ENCODE data around the gene ZNF787. TPM values are rescaled to one million over a fixed set of nuclear protein-coding genes. Genes with fewer than 3 reads are reported as not detected.

The ZNF787 gene
- total RNA-seq, 1 donor from 2014 or later: 20.5 TPM

Other genes starting within 250 kb of the ZNF787 start
- gene NLRP13, start 189.0 kb downstream of the ZNF787 start, total RNA-seq: not detected in 2 replicates
- not detected in 2 replicates for gene NLRP8, start 173.5 kb downstream of the ZNF787 start, total RNA-seq
- not detected in 2 replicates for gene NLRP5, start 134.5 kb downstream of the ZNF787 start, total RNA-seq
- 36.6 and 51.9 TPM in 2 replicates for gene ZNF444, start 20.0 kb upstream of the ZNF787 start, total RNA-seq
- not detected in 2 replicates for gene GALP, start 54.7 kb upstream of the ZNF787 start, total RNA-seq
- gene ZSCAN5B, start 76.5 kb upstream of the ZNF787 start, total RNA-seq: not detected in 2 replicates
- gene ZSCAN5C, start 81.0 kb upstream of the ZNF787 start, total RNA-seq: not detected in 2 replicates
- gene EDDM13, start 151.5 kb upstream of the ZNF787 start, total RNA-seq: 0.53 and 0.82 TPM in 2 replicates
- 4.0 and 4.1 TPM in 2 replicates for gene ZSCAN5A, start 193.5 kb upstream of the ZNF787 start, total RNA-seq

All from glomerular endothelial cell (primary cell).